MM.1S (cell line): ENCODE data around the gene TGFBR2.

Source experiments
- DNase-seq: peaks from one replicate; pipeline ENCODE4 v3.0.0-alpha.2; 2015
- H2AFZ ChIP-seq: fragments of 300-600 bp; sonication (generic); 2 replicates; pipeline ENCODE4 v1.6.0; 2016; ENCODE audit warnings: antibody characterized with exemption, low read length
- H3F3A ChIP-seq: fragments of 300-600 bp; sonication (generic); 2 replicates; pipeline ENCODE4 v1.6.1; 2016; ENCODE audit warnings: mild to moderate bottlenecking, antibody characterized with exemption, low read length, moderate library complexity, mixed read lengths; ENCODE audit not compliant: insufficient read depth
- H3K27ac ChIP-seq: fragments of 300-600 bp; sonication (generic); 2 replicates; pipeline ENCODE4 v1.5.1; 2016; ENCODE audit warnings: mild to moderate bottlenecking, low read length
- H3K27me3 ChIP-seq: fragments of 300-600 bp; sonication (generic); replicated peaks from 2 replicates; pipeline ENCODE4 v1.6.0; 2016; ENCODE audit warnings: low read length; ENCODE audit not compliant: insufficient read depth
- H3K36me3 ChIP-seq: fragments of 300-600 bp; sonication (generic); replicated peaks from 2 replicates; pipeline ENCODE4 v1.6.1; 2016; ENCODE audit warnings: mild to moderate bottlenecking, low read length, mixed read lengths; ENCODE audit not compliant: insufficient read depth
- H3K4me1 ChIP-seq: fragments of 300-600 bp; sonication (generic); 2 replicates; pipeline ENCODE4 v1.6.1; 2016; ENCODE audit warnings: low read length, mixed read lengths
- H3K4me2 ChIP-seq: fragments of 300-600 bp; sonication (generic); 2 replicates; pipeline ENCODE4 v1.6.0; 2016; ENCODE audit warnings: low read depth, low read length
- H3K4me3 ChIP-seq: fragments of 300-600 bp; sonication (generic); 2 replicates; pipeline ENCODE4 v1.5.1; 2016; ENCODE audit warnings: low read length, mixed read lengths
- H3K79me2 ChIP-seq: fragments of 300-600 bp; sonication (generic); 2 replicates; pipeline ENCODE4 v1.6.1; 2016; ENCODE audit warnings: mixed run types, low read length, mixed read lengths
- H3K9ac ChIP-seq: fragments of 300-600 bp; sonication (generic); 2 replicates; pipeline ENCODE4 v1.6.1; 2016; ENCODE audit warnings: low read length, mixed read lengths
- H3K9me2 ChIP-seq: fragments of 300-600 bp; sonication (generic); replicated peaks from 2 replicates; pipeline ENCODE4 v1.6.1; 2016; ENCODE audit warnings: mild to moderate bottlenecking, low read length, mixed read lengths; ENCODE audit not compliant: insufficient read depth
- H3K9me3 ChIP-seq: fragments of 300-600 bp; sonication (generic); replicated peaks from 2 replicates; pipeline ENCODE4 v1.6.1; 2016; ENCODE audit warnings: mild to moderate bottlenecking, low read length, mixed read lengths; ENCODE audit not compliant: insufficient read depth
- H4K20me1 ChIP-seq: fragments of 300-600 bp; sonication (generic); 2 replicates; pipeline ENCODE4 v1.6.1; 2016; ENCODE audit warnings: mild to moderate bottlenecking, low read length, moderate library complexity, mixed read lengths; ENCODE audit not compliant: insufficient read depth
- CTCF ChIP-seq: fragments of 300-600 bp; sonication (generic); IDR thresholded peaks from 2 replicates; pipeline ENCODE4 v1.5.1; 2016; ENCODE audit warnings: antibody characterized with exemption, low read length, mixed read lengths
- EZH2 ChIP-seq: fragments of 300-600 bp; sonication (generic); optimal IDR thresholded peaks from 2 replicates; pipeline ENCODE3; 2017; ENCODE audit warnings: low read depth, mild to moderate bottlenecking, antibody characterized with exemption, low read length, mixed read lengths
- EZH2phosphoT487 ChIP-seq: fragments of 300-600 bp; sonication (generic); IDR thresholded peaks from 2 replicates; pipeline ENCODE4 v1.6.1; 2018; ENCODE audit warnings: antibody characterized with exemption, low read length

TGFBR2 gene

GRCh38 chr3:30642849-30643361 is 36.5 kb downstream of the TGFBR2 start:
- peak; percentile 72 for DNase-seq
- H4K20me1 ChIP-seq: no peaks in the 10 kb centered on the region
- peaks cover 87% of the 10 kb centered on the region for H3K4me1 ChIP-seq
- H2AFZ ChIP-seq: no peak overlapping the region
- peak overlapping the region; percentile 44; the same call in 1 of the 2 replicates for H3K9ac ChIP-seq
- peaks cover 70% of the 10 kb centered on the region for H3K79me2 ChIP-seq
- no peaks in the 10 kb centered on the region for H3K36me3 ChIP-seq
- H3K4me2 ChIP-seq: peak overlapping the region; percentile 90
- peaks cover 47% of the 10 kb centered on the region for H3F3A ChIP-seq
- no peaks in the 10 kb centered on the region for H3K9me3 ChIP-seq
- H3K27me3 ChIP-seq: no peaks in the 10 kb centered on the region
- TF ChIP-seq EZH2phosphoT487 (no peak), CTCF (peak; percentile 14; the same call in 1 of the 2 replicates)
- H3K27ac ChIP-seq: peak overlapping the region; percentile 90
- peak overlapping the region; percentile 29; the same call in 1 of the 2 replicates for H3K4me3 ChIP-seq
- no peaks in the 10 kb centered on the region for H3K9me2 ChIP-seq

- TF ChIP-seq CTCF (no peak), EZH2phosphoT487 (no peak), EZH2 (no peak)
- Histone ChIP-seq H3K4me1 (peaks cover 94% of the 10 kb centered on the region), H3K79me2 (peaks cover 60% of the 10 kb centered on the region), H3K9me2 (no peaks in the 10 kb centered on the region), H3K4me3 (no peak overlapping the region), H3K9me3 (no peaks in the 10 kb centered on the region), H4K20me1 (no peaks in the 10 kb centered on the region), H3F3A (peaks cover 47% of the 10 kb centered on the region), H3K27me3 (no peaks in the 10 kb centered on the region), H3K9ac (no peak overlapping the region; the same call in 1 of the 2 replicates), H3K27ac (peak overlapping the region; percentile 90), H2AFZ (no peak overlapping the region), H3K36me3 (no peaks in the 10 kb centered on the region), H3K4me2 (peak overlapping the region; percentile 90)
- no peak for DNase-seq
Observed at GRCh38 chr3:30643763-30644462, 37.5 kb downstream of the TGFBR2 start.

- Histone ChIP-seq H3K9me3 (no peaks in the 10 kb centered on the region), H3K9ac (no peak overlapping the region; the same call in 1 of the 2 replicates), H3K9me2 (no peaks in the 10 kb centered on the region), H2AFZ (no peak overlapping the region), H3F3A (peaks cover 47% of the 10 kb centered on the region), H3K4me1 (peaks cover 94% of the 10 kb centered on the region), H3K27me3 (no peaks in the 10 kb centered on the region), H4K20me1 (no peaks in the 10 kb centered on the region), H3K4me2 (peak overlapping the region; percentile 90), H3K36me3 (no peaks in the 10 kb centered on the region), H3K27ac (peak overlapping the region; percentile 90; the same call in 1 of the 2 replicates), H3K79me2 (peaks cover 53% of the 10 kb centered on the region), H3K4me3 (no peak overlapping the region; the same call in 1 of the 2 replicates)
- DNase-seq: peak; percentile 48
- TF ChIP-seq EZH2: no peak
- no peak for TF ChIP-seq EZH2phosphoT487
- TF ChIP-seq CTCF: no peak
Observed at GRCh38 chr3:30644615-30645014, 38.2 kb downstream of the TGFBR2 start.
